NCI-H460 (cell line): ENCODE results near the gene ELF5. TPM values are rescaled to one million over a fixed set of nuclear protein-coding genes. Genes with fewer than 3 reads are reported as not detected.

ENCODE experiments used
- DNase-seq: peaks from one replicate; pipeline ENCODE4 v3.0.0-alpha.2; 2016; ENCODE audit warnings: low read depth; ENCODE audit errors: extremely low read depth
- total RNA-seq: library from RNA; depleted of rRNA; stranded (reverse); fragments of >200 nt; shearing (Covaris generic); gene quantifications from 2 replicates; pipeline ENCODE4 v1.2.3, GENCODE V29; 2014

Gene ELF5
- total RNA-seq, 1 experiment from 2014 or later = not detected

DNA sequence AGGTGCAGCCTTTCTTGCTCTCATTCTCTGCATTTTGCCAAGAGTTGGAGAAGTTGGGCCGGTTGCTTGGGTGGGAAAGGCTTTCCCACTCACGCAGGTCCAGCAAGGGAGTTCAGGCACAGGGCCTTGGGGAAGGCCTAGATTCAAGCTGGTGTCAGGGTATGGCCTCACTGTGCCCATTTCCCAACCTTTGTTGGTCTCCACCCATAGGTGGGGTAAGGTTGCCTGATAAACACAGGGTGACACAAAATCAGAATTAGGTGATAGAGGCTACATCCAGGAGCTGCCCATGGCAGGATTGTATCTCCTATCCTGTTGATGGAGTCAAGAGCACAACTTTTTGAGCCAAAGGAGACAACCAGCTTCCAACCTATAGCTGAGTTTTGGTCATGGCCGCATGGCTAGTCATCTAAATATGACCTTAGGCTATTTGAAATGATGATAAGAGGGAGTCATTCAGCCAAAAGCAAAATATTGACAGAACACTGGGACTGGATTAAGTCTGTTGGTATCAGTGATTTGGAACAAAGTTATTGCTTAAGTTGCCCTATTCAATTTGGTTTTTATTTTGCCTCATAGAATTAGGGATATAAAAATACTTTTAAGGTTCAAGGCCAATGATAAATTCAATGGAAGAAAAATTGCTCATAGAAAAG lies 54.0 kb downstream of the ELF5 start:
- DNase-seq = no peak

DNA sequence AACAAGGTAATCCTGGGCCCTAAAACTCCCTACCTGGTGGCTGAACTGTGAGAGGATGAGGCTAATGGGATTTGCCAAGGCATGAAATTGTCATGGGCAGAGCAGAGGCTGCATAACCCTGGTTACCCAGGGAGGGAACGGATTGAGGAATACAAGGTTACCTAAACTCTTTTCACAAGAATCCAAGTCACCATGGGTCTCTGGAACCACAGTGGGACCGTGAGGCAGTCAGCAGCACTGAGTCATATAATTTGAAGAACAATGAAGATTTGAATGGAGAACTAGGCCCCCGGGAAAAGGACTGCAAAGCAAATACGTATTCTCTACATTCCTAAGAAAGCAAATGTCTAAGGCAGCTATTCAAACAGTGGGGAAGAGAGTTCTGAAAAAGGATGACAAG lies 55.1 kb downstream of the ELF5 start:
- DNase-seq = no peak

DNA sequence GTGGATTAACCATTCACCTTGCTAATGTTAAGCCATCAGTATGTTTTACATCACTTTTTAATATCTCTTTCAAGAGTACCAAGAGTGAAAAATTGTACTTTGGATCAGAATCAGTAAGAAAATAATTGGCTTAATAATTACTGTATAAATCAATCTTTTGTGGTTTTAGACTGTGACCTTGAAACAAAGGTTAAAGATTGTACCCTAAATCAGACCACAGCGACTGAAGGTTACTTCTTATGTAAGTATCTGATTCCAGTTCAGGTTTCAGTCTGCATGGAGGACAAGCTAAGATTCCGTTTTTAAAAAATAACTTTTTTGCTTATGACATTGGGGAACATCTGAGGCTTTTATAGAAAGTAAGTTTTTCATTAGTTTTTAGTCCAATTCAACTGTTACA lies 56.0 kb downstream of the ELF5 start:
- no peak for DNase-seq

DNA sequence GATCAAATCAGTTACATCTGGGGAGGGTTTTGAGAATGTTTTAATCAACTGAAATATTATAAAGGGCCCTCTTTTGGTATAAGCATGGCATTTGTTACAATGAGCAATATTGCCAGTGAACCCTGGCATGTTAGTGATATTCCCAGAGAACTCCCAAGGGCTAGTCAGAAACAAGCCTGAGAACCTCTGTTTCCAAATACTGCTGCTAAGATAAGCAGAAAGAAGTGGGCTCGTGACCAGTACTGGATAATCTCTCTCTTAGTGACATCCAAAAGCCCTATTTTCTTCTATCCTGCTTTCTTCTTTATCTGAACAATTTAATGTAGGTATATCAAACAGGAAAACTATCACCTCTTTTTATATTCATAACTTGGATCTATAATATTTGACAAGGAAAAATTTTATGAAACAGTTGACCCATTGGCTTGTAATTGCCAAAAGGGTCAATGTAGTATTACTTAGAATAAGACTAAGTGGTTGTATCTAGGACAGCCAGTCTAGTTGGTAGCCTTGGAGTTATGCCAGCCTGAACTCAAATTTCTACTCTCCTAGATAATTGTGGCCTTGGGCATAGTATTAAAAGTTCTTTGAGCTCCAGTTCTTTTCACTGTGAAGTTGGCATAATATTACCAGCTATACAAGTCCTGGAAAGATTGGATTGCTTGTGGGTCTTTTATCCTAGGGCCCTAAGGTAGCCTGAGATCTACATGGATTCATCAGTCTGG lies 59.1 kb downstream of the ELF5 start:
- no peak for DNase-seq

DNA sequence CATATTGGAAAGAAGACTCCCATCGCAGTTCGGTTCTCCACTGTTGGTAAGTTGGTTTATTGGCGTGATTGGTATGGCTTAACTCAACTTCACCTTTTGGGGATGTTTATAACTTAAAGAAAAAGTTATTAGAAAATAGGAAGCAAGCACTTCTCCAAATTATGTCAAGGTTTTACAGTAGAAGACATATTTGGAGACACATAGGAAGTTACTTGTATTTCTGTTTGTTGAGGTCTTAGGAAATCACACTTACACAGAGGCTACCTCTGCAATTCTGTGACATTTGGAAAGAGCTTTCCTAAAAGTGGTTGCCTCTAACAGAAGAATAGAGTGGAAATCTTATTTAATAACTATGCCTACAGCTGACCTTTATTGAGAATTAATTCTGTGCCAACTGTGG lies 62.5 kb downstream of the ELF5 start:
- no peak for DNase-seq

DNA sequence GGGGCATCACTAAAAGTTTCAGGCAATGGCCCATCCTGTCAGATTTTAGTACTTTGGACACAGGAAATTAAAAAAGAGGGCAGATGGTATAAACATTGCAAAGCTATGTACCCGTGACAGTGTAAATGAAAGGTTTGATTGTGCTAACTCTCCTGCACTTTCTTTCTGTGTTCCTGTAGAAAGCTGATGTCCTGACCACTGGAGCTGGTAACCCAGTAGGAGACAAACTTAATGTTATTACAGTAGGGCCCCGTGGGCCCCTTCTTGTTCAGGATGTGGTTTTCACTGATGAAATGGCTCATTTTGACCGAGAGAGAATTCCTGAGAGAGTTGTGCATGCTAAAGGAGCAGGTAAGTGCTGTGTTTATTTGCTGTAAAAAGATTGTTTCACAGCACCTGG lies 64.6 kb downstream of the ELF5 start:
- DNase-seq = no peak

DNA sequence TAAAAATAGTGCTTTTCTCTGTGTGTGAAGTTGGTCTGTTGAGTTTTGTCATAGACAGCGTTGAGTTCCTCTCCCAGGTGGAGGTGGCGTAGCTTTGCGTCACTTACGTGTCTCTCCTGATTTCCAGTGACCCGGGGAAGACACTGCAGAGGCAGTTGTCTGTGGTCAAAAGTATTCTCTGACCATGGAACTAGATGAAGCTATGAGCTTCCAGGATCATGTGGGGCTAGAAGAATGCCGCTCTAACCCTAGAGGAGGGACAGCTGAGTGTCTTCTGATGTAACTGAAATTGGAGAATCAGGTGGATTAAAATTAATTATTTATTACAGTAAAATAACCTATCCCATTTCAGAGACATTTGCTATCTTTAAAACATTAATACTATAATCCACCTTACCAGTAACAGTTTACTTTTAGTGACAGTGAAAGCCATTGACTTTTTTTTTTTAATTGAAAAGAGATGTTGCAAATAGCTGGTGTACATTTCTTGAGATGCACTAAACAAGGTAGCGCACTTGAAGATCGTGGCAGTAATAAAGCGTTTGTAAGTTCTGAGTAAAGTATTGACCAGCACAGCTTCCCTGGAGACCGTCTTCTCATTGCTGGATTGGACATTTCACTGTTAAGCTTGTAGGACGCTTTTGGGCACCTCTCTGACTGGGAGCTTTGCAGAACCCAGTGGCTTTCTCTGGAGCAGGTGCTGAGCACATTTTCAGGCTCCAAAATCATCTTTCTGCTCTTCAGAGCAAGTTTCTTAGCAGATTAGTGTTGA lies 65.2 kb downstream of the ELF5 start:
- no peak for DNase-seq

DNA sequence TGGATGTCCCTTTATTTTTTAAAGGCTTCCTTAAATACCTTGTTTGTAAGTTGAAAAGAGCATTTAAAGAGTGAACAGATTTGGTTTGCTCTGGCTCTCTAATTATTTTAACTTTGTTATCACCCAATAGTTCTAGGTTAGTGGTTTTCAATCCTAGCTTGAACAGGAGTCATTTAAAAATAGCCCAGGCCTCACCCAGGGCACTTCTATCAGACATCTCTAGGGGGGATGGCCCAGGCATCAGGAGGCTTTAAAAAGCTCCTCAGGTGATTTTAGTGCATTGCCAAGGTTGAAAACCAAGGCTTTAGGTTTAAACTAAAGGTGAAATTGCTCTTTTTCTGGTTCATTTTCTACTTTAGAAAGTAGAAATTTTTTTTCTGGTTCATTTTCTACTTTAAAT lies 66.5 kb downstream of the ELF5 start:
- DNase-seq = no peak

DNA sequence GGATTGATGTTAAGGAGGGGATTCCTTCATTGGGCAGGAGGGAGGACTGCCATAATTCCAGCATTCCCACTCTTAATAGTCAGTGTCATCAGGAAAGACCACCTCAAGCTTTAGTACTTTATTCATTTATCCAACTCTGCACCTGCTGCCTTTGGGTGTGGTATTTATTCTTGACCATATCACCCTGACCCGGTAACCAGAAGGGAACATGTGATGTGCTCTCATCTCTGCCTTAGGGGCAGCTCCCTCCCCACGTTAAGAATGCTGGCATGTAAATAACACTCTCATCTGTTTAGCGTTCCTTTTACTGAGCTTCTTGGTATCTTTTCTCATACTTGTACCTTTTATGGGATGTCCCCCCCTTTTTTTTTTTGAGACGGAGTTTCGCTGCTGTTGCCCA lies 67.2 kb downstream of the ELF5 start:
- no peak for DNase-seq

DNA sequence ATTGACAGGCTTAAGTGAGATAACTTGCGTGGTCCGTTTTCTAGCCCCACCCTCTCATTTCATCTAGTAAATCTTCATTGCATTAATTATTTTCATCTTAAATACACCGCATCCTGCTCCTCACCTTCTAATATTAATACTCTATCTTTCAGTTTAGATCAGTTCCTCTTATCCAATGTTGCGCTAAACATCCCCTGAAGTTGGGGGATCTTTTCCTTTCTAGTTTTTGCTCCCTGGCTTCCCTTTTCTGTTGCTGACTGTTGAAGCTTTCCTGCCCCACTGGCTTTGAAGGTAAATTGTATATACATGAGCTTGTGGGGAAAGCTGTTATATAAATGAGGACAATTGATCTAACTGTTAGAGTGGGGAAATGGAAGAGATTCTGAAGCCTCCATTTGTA lies 67.6 kb downstream of the ELF5 start:
- no peak for DNase-seq

DNA sequence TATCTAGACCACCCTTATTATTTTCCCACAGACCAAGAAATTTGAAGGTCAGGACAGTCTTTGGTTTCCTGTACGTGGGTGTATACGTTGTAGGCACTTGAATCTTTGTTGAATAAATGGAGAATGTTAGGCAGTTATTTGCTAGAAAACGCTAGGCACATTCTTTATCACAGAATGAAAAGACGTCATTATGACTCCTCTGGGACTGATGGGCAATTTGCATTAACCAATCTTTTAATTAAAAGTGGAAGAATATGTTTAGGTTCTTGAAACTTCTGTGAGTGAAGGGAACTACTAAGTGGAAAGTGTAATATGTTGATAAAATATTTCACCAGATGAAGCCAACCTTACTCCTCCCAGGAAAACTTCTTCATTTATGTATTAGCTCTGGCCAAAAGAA lies 69.2 kb downstream of the ELF5 start:
- DNase-seq = no peak

DNA sequence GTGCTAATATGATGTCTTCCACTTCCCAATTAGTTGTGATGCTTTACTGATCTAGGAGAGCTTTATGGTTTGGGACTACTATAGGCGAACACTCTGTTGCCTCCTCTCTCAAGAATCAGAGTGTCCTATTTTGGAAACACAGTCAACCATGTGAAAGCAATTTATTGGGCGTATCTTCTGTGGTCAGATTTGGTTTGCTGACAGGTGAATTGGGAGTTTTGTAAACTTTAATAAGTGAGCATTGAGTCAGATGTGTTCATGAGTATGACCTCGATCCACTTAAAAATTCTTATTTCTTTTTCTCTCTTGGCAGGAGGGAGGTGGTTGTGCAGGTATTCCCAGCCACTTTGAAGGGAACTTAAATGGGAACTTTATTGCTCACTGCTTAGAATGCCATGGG lies 70.5 kb downstream of the ELF5 start:
- no peak for DNase-seq

DNA sequence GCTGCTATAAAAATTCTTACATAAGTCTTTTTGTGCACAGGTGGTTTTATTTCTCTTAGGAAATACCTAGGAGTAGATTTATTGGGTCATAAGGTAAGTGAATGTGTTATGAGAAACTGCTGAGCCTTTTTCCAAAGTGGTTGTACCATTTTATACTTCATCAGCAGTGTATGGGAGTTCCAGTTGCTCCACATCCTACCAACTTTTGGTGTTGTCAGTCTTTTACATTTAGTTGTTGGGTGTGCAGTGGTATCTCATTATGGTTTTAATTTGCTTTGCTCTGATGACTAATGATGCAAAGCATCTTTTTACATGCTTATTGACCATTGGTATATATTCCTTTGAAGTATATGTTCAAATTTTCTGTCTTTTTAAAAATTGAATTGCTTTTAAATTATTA lies 71.8 kb downstream of the ELF5 start:
- DNase-seq = no peak

DNA sequence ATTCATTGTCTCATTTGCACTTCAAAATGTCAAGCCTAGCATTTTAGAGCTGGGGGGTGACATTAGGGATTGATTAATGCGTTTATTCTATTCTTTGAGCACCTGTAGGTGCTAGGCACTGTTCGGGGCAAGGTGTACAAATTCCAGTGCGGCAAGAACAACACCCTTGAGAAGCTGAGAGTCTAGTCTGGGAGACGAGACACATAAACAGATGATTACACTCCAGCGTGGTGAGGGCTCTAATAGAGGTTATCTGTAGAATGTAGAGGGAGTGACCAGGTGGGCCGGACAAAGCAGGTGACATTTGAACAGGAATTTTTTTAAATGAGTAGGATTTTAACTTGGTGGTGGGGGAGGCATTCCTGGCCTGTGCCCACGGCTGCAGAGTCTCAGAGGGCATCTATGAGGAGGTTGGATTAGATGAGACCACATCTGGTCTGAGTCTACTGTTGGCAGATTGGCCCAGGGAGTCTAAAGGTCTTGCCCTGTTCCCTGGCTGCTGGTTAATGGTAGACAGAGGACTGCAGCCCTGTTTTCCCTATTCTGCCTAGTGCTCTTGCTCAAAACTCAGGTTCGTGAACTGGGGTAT lies 73.9 kb downstream of the ELF5 start:
- DNase-seq = no peak

DNA sequence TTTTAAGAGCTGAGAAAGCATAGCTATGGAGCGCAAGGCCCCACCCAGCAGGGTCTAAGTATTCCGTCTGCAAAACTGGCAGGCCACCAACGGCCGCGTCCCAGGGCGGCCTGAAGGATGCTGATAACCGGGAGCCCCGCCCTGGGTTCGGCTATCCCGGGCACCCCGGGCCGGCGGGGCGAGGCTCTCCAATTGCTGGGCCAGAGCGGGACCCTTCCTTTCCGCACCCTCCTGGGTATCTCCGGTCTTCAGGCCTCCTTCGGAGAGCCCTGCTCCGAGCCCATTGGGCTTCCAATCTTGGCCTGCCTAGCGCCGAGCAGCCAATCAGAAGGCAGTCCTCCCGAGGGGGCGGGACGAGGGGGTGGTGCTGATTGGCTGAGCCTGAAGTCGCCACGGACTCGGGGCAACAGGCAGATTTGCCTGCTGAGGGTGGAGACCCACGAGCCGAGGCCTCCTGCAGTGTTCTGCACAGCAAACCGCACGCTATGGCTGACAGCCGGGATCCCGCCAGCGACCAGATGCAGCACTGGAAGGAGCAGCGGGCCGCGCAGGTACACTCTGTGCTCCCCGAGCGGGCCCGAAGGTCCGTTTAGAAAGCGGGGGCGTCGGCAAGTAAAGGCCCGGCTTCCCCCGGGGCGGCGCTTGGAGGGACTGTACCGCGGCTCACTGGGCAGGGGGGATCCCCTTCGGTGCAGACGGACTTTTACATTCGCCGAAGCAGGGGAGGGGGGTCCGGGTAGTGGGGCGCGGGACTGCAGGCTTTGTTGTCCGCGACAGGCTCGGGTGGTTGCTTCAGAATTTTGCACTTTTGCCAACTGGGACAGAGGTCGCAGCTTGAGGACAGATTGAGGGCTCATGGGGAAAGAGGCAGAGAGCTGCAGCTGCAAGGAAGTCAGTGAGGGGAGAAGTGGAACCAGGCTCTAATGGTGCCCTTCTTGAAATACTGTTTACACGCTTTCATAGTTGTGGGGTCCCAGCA lies 74.8 kb downstream of the ELF5 start, which contains the start of gene CAT:
TSS of gene CAT (plus strand) at position 406 of the 979 bp plus-strand sequence. CDS start at position 486, 80 bp downstream.
- no peak for DNase-seq

DNA sequence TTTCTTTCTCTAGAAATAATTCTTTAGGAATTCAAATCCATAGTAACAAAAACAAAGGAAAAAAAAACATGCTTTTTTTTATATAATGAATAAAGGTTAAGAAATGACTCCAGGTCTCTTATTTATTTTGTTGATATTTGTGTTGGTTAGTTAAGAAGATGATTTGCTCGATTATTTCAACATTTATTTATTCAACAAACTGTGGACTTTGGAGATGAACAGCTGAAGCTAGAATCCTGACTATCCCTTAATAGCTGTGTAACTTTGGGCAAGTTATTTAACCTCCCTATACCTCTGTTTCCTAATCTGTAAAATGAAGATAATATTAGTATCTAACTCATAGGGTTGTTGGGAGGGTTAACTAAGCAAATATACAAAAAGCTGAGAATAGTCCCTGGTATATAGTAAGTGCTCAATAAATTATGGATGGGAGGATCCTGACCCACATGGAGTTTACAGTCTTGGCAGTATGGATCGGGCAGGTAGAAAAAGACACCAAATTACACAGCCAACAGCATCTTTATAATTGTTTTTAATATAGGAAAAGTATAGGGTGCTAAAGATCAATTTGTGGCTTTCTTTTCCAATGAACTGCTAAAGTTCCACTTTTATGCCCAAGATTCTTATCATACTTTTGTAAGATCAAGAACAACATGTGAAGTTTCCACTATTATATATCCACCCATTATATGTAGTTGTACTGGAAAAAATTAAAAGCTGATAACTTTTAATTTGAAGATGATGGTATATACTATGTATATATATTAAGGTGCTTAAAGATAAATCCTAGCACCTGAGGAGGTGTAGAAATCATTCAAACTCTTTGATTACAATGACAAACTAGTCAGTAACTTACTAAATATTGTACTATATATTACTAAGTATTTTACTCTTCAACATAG lies 76.1 kb downstream of the ELF5 start:
- no peak for DNase-seq

DNA sequence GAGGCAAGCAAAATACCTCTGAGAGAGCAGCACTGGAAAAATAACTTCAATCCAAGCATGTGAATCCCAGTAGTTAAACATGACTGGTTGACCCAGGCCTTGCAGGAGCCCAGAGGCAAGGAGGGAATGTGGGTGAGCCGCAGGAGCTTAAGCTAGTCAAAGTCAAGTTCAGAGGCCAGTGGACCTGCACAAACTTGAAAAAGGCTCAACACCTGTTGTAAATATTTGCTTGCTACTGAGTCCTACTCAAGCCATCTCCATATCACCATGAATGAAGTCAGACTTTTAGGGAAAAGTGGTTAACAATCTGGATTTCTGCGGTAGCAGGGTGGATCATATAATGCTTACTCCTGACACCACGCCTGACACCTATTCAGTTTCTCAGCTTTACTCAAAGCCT lies 79.7 kb downstream of the ELF5 start:
- DNase-seq = no peak

DNA sequence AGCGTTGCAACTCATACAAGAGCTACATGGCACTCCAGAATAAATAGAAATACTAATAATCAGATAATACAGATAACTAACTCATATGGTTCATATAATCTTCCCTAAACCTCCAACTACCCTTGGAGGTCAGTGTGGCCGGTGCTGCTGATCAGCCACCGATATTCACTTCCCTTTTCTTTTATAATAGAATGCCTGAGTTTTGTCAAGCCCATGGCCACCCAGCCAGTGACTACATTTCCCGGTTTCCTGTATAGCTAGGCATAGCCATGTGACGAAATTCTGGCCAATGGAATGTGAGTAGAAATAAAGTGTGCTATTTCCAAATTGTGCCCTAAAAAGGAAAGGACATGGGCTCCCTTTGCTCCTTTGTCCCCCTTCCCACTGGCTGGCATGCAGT lies 80.8 kb downstream of the ELF5 start:
- DNase-seq = no peak

DNA sequence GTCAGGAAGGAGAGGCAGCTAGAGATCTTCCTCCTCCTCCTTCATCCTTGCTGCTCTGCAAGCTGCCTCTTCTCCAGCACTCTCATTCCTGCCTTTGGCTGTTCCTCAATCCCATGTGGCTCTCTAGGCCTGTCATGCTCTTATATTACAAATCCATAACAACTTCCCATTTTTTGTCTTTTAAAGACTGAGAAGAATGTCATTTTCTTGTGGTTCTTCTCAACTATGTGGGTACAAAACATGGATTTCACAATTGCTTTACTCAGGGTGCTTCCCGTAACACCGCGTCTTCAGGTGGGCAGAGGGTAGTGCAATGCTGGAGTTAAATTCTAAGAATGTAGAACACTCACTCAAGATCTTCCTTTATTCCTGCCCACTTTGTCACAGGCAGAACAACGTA lies 81.6 kb downstream of the ELF5 start:
- no peak for DNase-seq
